GM19397 (cell line): ENCODE measurements around the gene PEF1.
"Not testable (repeated sequence)": the region's sequence is repeated elsewhere in the genome, so short reads cannot be mapped to it uniquely, and the experiment has no call there.

Source experiments
- ATAC-seq: cut with Tn5 transposase; IDR thresholded peaks from one replicate; pipeline ENCODE4 v1.9.1; 2021; ENCODE audit warnings: mild to moderate bottlenecking, moderate library complexity; ENCODE audit not compliant: unreplicated experiment

Gene PEF1

DNA sequence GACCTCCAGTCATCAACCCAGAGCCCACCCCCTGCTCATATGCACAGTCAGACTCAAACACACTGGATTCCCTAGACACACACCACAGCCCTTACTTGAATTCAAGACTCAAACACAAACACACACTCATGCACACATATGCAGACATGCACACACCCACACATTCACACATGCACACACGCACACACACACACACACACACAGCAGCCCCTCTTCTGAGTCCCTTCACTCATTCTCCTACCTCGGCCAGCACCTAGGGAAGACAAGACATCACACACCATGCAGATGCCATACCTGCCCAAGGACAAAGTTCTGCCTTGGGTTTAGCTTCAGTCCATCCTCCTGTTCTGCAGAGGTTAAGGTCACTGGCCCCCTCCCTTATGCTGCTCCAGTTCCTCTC is 28.7 kb downstream of the PEF1 start:
- ATAC-seq = no peak

DNA sequence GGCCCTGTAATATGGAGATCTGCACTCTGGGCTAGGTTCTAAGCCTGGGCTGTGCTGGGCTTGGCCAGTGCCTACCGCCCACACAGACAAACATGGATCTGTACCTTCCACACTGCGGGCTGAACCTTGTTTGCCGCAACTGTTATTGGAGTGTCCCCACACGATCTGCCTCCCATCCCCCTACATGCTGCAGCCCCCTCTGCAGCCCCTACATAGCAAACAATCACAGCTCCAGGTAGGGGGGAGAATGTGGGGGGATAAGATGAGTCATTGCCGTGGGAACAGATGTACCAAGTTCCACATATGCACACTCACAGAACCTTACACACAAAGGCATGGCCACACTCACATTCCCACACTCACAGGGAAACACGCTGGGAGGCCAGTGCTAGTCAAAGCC is 29.3 kb downstream of the PEF1 start:
- ATAC-seq = no peak

GRCh38 chr1:31614414-31615005 is 30.2 kb downstream of the PEF1 start:
- ATAC-seq = no peak

GRCh38 chr1:31609514-31610118 is 35.1 kb downstream of the PEF1 start:
- ATAC-seq = no peak

DNA sequence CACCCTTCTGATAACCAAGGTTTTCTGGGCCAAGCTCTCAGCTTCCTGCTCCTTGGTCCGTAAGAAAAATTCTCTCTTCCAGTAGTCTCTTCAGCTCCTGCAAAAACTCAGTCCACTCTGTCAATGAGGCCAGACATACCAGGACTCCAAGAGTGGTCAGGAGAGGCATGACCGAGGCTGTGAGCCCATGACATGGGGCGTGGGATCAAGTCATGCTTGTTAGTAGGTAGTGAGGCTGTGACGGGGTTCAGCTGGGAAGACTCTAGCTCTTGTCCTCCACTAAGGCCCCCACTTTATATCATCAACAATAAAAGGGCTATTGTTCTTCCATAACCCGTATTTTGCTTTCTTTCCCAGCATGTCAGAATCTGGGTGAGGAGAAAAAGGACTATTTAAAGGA is 37.3 kb downstream of the PEF1 start:
- no peak for ATAC-seq

GRCh38 chr1:31605908-31606427 is 38.7 kb downstream of the PEF1 start:
- peak; percentile 84 for ATAC-seq

DNA sequence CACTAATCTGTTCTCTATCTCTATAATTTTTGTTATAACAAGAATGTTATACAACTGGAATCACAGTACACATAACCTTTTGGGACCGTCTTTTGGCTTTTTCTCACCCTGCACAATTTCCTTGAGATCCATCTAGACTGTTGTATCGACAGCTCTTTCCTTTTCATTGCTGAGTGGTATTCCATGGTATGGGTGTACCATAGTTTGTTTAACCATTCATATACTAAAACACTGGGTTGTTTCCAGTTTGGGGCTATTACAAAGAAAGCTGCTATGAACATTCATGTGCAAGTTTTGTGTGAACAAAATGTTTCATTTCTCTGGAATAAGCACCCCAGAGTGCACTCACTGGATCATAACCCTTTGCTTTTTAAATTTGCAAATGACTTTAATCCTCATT is 42.6 kb downstream of the PEF1 start:
- no peak for ATAC-seq

DNA sequence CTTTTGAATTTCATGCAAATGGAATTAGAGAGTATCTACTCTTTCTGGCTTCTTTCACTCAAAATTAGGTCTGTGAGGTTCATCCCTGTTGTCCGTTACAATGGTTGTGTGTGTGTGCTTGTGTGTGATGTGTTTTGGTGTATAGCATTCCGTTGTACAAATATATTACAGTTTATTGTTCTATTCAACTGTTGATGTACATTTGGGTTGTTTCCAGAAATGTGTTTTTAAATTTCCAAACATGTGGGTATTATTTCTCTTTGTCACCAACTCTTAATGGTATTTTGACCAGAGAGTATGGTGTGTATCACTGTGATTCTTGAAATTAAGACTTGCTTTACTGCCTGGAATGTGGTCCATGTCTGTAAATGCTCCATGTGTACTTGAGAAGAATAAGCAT is 44.0 kb downstream of the PEF1 start:
- ATAC-seq = no peak

DNA sequence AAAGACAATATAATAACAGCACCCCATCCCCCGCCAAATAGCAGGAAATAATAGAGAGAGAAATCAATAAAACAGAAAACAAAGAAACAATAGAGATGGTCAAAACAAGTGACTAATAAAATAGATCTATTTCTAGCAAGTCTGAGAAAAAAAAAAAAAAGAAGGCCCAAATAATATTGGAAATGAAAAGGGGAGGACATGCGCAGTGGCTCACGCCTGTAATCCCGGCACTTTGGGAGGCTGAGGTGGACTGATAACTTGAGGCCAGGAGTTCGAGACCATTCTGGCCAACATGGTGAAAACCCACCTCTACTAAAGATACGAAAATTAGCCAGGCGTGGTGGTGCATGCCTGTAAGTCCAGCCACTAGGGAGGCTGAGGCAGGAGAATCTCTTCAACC is 45.7 kb downstream of the PEF1 start:
- ATAC-seq = no peak

GRCh38 chr1:31596737-31597097 is 48.0 kb downstream of the PEF1 start:
- no peak for ATAC-seq

DNA sequence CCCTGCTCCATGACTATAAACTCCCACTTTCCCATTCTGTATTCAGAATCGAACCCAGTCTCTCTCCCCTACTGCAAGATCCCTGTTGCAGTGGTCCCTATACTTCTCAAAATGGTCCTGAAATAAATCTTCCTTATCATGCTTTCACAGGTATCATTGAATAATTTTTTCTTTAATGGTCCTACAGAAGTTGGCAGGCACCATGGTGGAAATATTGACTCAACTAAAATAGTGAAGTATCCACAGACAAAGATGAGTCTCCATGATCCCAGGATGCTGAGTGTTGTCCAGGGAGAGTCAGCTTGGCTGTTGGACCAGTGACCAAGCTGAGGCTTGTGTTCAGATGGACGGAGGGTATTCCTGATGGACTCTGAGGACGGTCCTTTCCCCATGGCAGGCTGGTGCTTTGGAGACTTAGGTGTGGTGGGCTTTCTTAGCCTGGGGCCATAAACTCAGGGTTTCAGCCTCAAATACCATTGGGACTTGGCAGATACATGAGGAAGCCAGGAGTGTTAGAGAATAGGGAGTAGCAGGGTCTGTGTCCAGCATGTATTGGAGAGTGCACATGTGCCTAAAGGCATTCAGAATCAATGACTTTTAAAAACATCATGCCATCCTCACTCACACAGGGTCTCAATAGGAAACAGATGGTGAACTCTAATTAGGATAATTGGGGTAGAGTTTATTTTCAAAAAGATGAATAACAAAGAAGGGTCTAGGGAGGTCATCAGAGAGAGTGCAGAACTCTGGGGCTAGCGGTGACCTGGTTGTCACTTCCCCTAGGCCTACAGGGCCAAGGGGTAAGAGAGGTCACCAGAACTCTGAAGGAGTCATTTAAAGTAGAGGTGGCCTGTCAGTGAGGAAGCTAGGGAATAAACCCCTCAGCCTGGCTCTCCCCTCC is 48.6 kb downstream of the PEF1 start:
- no peak for ATAC-seq

DNA sequence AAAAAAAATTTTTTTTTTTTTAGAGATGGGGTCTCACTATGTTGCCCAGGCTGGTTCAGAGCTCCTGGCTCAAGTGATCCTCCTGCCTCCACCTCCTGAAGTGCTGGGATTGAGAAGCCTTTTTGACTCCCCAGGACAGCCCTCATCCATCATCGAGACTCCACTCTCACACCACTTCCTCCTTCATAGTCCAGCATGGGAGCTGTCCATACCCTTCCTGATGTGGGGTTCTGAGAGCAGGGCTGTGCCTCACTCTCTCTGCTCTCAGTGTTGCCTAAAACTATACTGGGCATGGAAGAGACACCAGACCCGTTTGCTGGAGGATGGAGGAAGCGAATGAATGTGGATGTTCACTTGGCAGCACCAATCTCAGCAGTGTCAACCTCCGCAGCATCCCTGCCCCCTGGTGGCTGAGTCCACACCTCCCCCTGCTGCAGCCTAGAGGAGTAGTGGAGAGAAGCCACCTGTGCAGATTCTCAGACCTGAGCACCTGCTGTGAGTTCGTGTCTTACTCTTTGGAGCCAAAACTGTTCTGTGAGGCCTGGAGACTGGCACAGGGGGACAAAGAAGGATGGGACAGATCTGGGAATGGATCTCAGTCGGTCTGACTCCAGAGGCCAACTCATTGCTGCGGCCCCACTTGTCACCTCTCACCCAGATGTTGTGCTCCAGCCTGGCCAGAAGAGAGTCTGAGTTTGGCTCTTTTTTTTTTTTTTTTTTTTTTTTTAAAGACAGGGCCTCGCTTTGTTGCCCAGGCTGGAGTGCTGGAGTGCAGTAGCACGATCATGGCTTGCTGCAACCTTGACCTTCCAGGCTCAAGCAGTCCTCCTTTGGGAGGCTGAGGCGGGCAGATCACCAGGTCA is 50.7 kb downstream of the PEF1 start:
- no peak for ATAC-seq

- ATAC-seq = no peak
Observed at GRCh38 chr1:31593136-31593665, 51.5 kb downstream of the PEF1 start.

DNA sequence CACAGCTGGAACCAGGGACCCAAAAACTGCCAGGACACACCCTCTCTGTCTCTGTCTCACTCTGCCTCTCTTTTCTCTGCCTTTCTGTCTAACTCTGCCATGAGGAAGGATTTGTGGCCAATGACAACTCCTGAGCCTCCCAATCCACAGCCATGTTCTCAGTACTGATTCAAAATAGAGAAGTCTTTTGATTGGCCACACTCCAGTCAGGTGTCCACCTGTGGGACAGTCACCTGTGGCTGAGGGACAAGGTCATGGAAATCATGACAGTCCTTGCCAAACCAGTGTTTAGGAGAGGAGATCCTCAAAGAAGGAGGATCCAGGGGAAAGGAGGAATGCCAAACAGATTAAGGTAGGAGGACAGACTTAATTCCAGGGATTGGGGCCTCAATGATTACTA is 52.5 kb downstream of the PEF1 start:
- no peak for ATAC-seq

- ATAC-seq = no peak
Observed at GRCh38 chr1:31591425-31592093, 53.1 kb downstream of the PEF1 start.

- ATAC-seq = no peak
Observed at GRCh38 chr1:31588751-31589515, 55.7 kb downstream of the PEF1 start.

DNA sequence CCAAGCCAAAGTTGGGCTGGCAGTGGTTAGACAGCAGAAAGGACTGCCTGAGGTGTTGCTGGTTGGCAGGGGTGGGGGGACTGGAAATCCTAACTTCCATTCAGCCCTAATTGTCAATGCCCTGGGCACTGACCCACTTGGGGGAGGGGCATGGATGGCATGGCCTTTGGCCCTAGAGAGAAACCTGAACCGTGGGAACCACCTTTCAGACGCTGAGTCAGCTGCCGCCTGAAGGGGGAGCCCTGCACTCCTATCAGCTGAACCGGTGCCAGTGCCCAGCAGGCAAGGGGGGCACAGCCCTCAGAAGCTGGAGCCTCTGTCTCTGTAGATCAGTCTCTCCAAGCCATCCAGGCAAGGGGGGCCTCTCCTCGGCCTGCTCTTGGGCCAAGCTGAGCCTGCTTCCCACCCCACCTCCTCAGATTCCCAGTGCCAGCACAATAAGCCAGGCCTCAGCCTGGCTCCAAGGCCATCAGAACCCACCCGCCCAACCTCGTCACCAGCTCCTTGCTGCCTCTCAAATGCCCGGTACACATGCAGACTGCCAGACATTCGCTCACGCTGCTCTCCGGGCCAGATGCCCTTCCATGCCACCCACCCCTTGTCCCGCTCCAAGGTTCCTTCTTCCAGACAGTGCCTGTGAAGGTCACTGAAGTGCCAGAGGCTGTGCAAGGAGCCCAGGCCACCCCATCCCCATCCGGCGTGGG is 56.8 kb downstream of the PEF1 start:
- ATAC-seq = no peak

DNA sequence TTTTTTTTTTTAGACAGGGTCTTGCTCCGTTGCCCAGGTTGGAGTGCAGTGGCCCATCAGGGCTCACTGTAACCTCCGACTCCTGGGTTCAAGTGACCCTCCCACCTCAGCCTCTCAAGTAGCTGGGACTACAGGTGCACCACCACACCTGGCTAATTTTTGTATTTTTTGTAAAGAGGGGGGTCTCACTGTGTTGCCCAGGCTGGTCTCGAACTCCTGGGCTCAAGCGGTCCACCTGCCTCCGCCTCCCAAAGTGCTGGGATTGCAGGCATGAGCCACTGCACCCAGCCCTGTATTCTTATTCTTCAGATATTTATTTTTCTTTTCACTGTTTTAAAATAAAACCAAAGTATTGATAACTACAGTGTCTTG is 57.4 kb downstream of the PEF1 start:
- ATAC-seq = not testable (repeated sequence)
